HepG2 (cell line): ENCODE results near the gene TMEM198. TPM values are rescaled to one million over a fixed set of nuclear protein-coding genes. Genes with fewer than 3 reads are reported as not detected.

Experiments
- ARID2 ChIP-seq: sonication (generic); formaldehyde crosslinking; IDR thresholded peaks from 2 replicates; pipeline ENCODE4 v1.8.1; 2022; ENCODE audit warnings: mild to moderate bottlenecking, missing genetic modification reagents, borderline replicate concordance
- ARID4A ChIP-seq: sonication (generic); formaldehyde crosslinking; IDR thresholded peaks from 2 replicates; pipeline ENCODE4 v1.5.0; 2020; ENCODE audit warnings: mild to moderate bottlenecking, missing genetic modification reagents, borderline replicate concordance
- BHLHE40 ChIP-seq: IDR thresholded peaks from 2 replicates; pipeline ENCODE4 v1.6.1; 2011; ENCODE audit warnings: low read length, improper control_type of control experiment
- CENPX ChIP-seq: sonication (generic); formaldehyde crosslinking; IDR thresholded peaks from 2 replicates; pipeline ENCODE4 v1.9.0; 2021; ENCODE audit warnings: mild to moderate bottlenecking, missing genetic modification reagents, moderate library complexity
- FOSL1 ChIP-seq: sonication (generic); formaldehyde crosslinking; IDR thresholded peaks from 2 replicates; pipeline ENCODE4 v1.9.0; 2021; ENCODE audit warnings: missing genetic modification reagents, borderline replicate concordance
- FOXP4 ChIP-seq: sonication (generic); formaldehyde crosslinking; IDR thresholded peaks from 2 replicates; pipeline ENCODE4 v1.4.0; 2020; ENCODE audit warnings: missing genetic modification reagents
- HOXA3 ChIP-seq: sonication (generic); formaldehyde crosslinking; IDR thresholded peaks from 2 replicates; pipeline ENCODE4 v1.5.0; 2020; ENCODE audit warnings: missing genetic modification reagents
- IRF1 ChIP-seq: sonication (generic); formaldehyde crosslinking; IDR thresholded peaks from 2 replicates; pipeline ENCODE4 v1.4.0; 2020; ENCODE audit warnings: low read depth, mild to moderate bottlenecking, missing genetic modification reagents
- NBN ChIP-seq: fragments of 450-650 bp; conservative IDR thresholded peaks from 2 replicates; pipeline ENCODE4 v1.6.1; 2017
- NFE2 ChIP-seq: sonication (generic); formaldehyde crosslinking; IDR thresholded peaks from 2 replicates; pipeline ENCODE4 v1.4.0; 2020; ENCODE audit warnings: missing genetic modification reagents
- RELA ChIP-seq: sonication (generic); formaldehyde crosslinking; IDR thresholded peaks from 2 replicates; pipeline ENCODE4 v1.4.0; 2020; ENCODE audit warnings: missing genetic modification reagents
- ZBTB49 ChIP-seq: sonication (generic); formaldehyde crosslinking; IDR thresholded peaks from 2 replicates; pipeline ENCODE4 v1.4.0; 2020; ENCODE audit warnings: missing genetic modification reagents, borderline replicate concordance
- ZBTB7B ChIP-seq: sonication (generic); formaldehyde crosslinking; IDR thresholded peaks from 2 replicates; pipeline ENCODE4 v1.4.0; 2020; ENCODE audit warnings: missing genetic modification reagents
- ZNF34 ChIP-seq: sonication (generic); formaldehyde crosslinking; IDR thresholded peaks from 2 replicates; pipeline ENCODE4 v1.4.0; 2020; ENCODE audit warnings: mild to moderate bottlenecking, missing genetic modification reagents, borderline replicate concordance
- ZNF639 ChIP-seq: conservative IDR thresholded peaks from 2 replicates; pipeline ENCODE4 v1.6.1; 2018; ENCODE audit warnings: missing genetic modification reagents
- polyA plus RNA-seq, 8 experiments: library from polyadenylated mRNA; depleted of rRNA in 3 of 8; stranded (reverse) in 7 of 8; unstranded in 1 of 8; fragments of >200 nt; fragmentation: Illumina TruSeq in 4 of 8; extraction: Trizol in 4 of 8; gene quantifications; 2 replicates each; pipeline versions ENCODE4 v1.2.1 to v1.2.3, GENCODE V29; 2011 to 2016; ENCODE audit warnings: low read depth in 4 of 8, missing spikeins in 1 of 8, mixed read lengths in 1 of 8; ENCODE audit not compliant: insufficient read depth in 1 of 8
- total RNA-seq, 5 experiments: library from RNA; depleted of rRNA; stranded (reverse); fragments of >200 nt; fragmentation: Illumina TruSeq; extraction: Trizol; gene quantifications; 2 replicates each; pipeline ENCODE4 v1.2.3, GENCODE V29; 2016; ENCODE audit warnings: low read depth in 1 of 5

Gene TMEM198
- total and polyA plus RNA-seq, 2 of the 13 experiments (the other 11 are each of a cell fraction or from before 2014, with no cell fraction given), result 17.3 to 23.5 TPM

GRCh38 chr2:219497495-219498279 lies 46.1 kb upstream of the TMEM198 start (continued):
- TF ChIP-seq ARID4A (CRISPR knock-in tag) (no peak; the same call in 1 of the 2 replicates), NFE2 (no peak), ZNF639 (CRISPR knock-in tag) (no peak; the same call in 1 of the 2 replicates), FOXP4 (CRISPR knock-in tag) (peak; percentile 26; the same call in 1 of the 2 replicates), ZNF34 (no peak), FOSL1 (CRISPR knock-in tag) (no peak), RELA (CRISPR knock-in tag) (no peak), CENPX (no peak), HOXA3 (CRISPR knock-in tag) (no peak), IRF1 (CRISPR knock-in tag) (no peak), ZBTB49 (CRISPR knock-in tag) (no peak), BHLHE40 (no peak), NBN (no peak), ARID2 (CRISPR knock-in tag) (no peak), ZBTB7B (CRISPR knock-in tag) (no peak)
